Naive thymus-derived CD4-positive, alpha-beta T cell (primary cell): ENCODE results near the gene C1orf50. TPM values are rescaled to one million over a fixed set of nuclear protein-coding genes. Genes with fewer than 3 reads are reported as not detected.
"Not testable (repeated sequence)": the region's sequence is repeated elsewhere in the genome, so short reads cannot be mapped to it uniquely, and the experiment has no call there.

Experiments used
- ATAC-seq: fragments of 150-1000 bp; cut with Tn5 transposase; 2 replicates; pipeline ENCODE4 v1.10.0; 2021; ENCODE audit warnings: mild to moderate bottlenecking, moderate library complexity
- CTCF ChIA-PET: fragments of 350-600 bp; sonication (Branson Sonifier 250); formaldehyde crosslinking; loops from one replicate; lab custom pipeline; 2021; ENCODE audit warnings: antibody characterized with exemption; lab: Charles Lee
- POLR2A ChIA-PET: fragments of 350-600 bp; sonication (Branson Sonifier 250); formaldehyde crosslinking; loops from one replicate; lab custom pipeline; 2021; ENCODE audit warnings: antibody characterized with exemption, inconsistent platforms; lab: Charles Lee
- DNase-seq, 9 donors: peaks; one replicate each; pipeline versions ENCODE4 v3.0.0 to v3.0.0-alpha.2; 2020 to 2022; ENCODE audit warnings: mixed read lengths in 1 of 9
- H3K27ac ChIP-seq: one replicate; pipeline ENCODE4 v1.7.0; 2013; ENCODE audit warnings: mild to moderate bottlenecking, low read depth, low read length, moderate library complexity
- H3K27me3 ChIP-seq, 2 donors: one replicate each; pipeline ENCODE4 v1.7.0; 2013; ENCODE audit warnings: low read length in 2 of 2, mild to moderate bottlenecking in 2 of 2, moderate library complexity in 2 of 2; ENCODE audit not compliant: control insufficient read depth in 2 of 2, insufficient read depth in 2 of 2
- H3K36me3 ChIP-seq, 3 experiments: 1 replicate in 2 of 3; 2 replicates in 1 of 3; pipeline ENCODE4 v1.7.0; 2013; ENCODE audit warnings: low read length in 3 of 3, mild to moderate bottlenecking in 3 of 3, moderate library complexity in 1 of 3; ENCODE audit not compliant: insufficient read depth in 3 of 3, control insufficient read depth in 2 of 3
- H3K4me1 ChIP-seq, 2 donors: one replicate each; pipeline ENCODE4 v1.7.0; 2013; ENCODE audit warnings: low read length in 2 of 2, mild to moderate bottlenecking in 2 of 2, moderate library complexity in 1 of 2; ENCODE audit not compliant: control insufficient read depth in 2 of 2, insufficient read depth in 2 of 2
- H3K4me3 ChIP-seq: 2 replicates; pipeline ENCODE4 v1.7.0; 2013; ENCODE audit warnings: mild to moderate bottlenecking, low read length
- H3K9me3 ChIP-seq, 3 experiments: 1 replicate in 2 of 3; 2 replicates in 1 of 3; pipeline ENCODE4 v1.7.0; 2013; ENCODE audit warnings: low read length in 3 of 3; ENCODE audit not compliant: control insufficient read depth in 2 of 3
- H3K27ac Mint-ChIP-seq, 9 donors: one replicate each; pipeline ENCODE4 v1.8.0; 2020 to 2022; ENCODE audit warnings: mixed read lengths in 9 of 9, mild to moderate bottlenecking in 8 of 9, moderate library complexity in 5 of 9, inconsistent platforms in 2 of 9
- H3K27me3 Mint-ChIP-seq, 5 donors: one replicate each; pipeline ENCODE4 v1.8.0; 2021 to 2022; ENCODE audit warnings: mixed read lengths in 5 of 5, mild to moderate bottlenecking in 1 of 5
- H3K36me3 Mint-ChIP-seq, 5 donors: one replicate each; pipeline ENCODE4 v1.8.0; 2020 to 2022; ENCODE audit warnings: mixed read lengths in 5 of 5, mild to moderate bottlenecking in 3 of 5, inconsistent platforms in 1 of 5
- H3K4me1 Mint-ChIP-seq, 7 donors: one replicate each; pipeline ENCODE4 v1.8.0; 2020 to 2022; ENCODE audit warnings: mixed read lengths in 7 of 7, mild to moderate bottlenecking in 3 of 7, inconsistent platforms in 1 of 7
- H3K4me3 Mint-ChIP-seq, 10 donors: one replicate each; pipeline ENCODE4 v1.8.0; 2020 to 2022; ENCODE audit warnings: mild to moderate bottlenecking in 10 of 10, mixed read lengths in 10 of 10, moderate library complexity in 6 of 10, inconsistent platforms in 2 of 10
- H3K9me3 Mint-ChIP-seq, 11 donors: one replicate each; pipeline ENCODE4 v1.8.0; 2020 to 2022; ENCODE audit warnings: mixed read lengths in 11 of 11, mild to moderate bottlenecking in 4 of 11, inconsistent platforms in 1 of 11, moderate library complexity in 1 of 11
- intact Hi-C, 2 donors: fragments of 100-400 bp; cut with micrococcal nuclease; formaldehyde crosslinking; loops; one replicate each; pipeline ENCODE4 v1.15.1; 2023
- polyA plus RNA-seq, 2 donors: library from polyadenylated mRNA; unstranded; fragments of 300-500 nt; fragmentation: Illumina TruSeq; gene quantifications; one replicate each; pipeline ENCODE4 v1.2.3, GENCODE V29; 2021
- total RNA-seq, 6 experiments: library from RNA in 5 of 6; stranded (reverse) in 5 of 6; gene quantifications; 1 replicate in 5 of 6; 2 replicates in 1 of 6; pipeline ENCODE4 v1.2.3 and lab custom pipeline; 2021 to 2026

The C1orf50 gene
- total and polyA plus RNA-seq, 7 experiments from 2014 or later, result 3.4 to 20.8 (median 14.2) TPM

DNA sequence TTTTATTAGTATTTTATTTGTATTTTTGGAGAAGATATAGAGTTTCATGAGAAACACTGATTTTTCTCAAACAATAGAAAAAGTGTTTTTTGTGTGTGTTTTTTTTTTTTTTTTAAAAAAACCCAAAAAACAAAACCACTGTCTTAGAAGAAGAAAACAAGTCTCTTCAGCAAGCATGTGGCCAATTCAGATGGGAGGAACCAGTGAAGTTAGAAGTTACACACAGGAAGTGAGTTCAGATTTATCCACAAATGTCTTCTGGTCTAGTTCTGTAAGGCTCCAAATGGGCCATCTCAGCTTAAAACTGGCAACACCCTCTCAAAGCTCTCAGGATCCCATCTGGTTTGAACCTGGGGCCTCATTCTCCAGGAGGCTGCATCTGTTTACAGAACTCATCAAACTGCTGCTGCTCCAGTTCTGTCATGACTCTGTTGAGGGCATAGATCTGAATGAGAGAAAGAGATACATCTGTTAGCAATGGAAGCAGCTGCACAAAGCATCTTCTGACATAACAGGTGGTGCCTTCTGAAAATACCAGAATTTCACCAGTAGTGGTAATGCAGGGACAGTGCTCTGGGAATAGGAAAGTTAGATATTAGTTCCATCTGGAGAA lies 40.1 kb downstream of the C1orf50 start:
- no peaks in the 10 kb centered on the region for H3K9me3 ChIP-seq
- ChIA-PET POLR2A (interaction anchor here (1.3 kb wide), 1 partner anchor 9 kb away, joined by 4 read pairs; no protein-coding TSS in a partner anchor), CTCF (interaction anchor here (0.7 kb wide), 1 partner anchor 9 kb away, joined by 3 read pairs; no protein-coding TSS in a partner anchor)
- peaks cover 0 to 7% (median 0%) of the 10 kb centered on the region in 3 experiments for H3K36me3 ChIP-seq
- no peak overlapping the region for H3K27ac ChIP-seq
- H3K27me3 ChIP-seq, result no peaks in the 10 kb centered on the region
- H3K4me1 ChIP-seq, result peaks cover 0 to 4% of the 10 kb centered on the region in 2 donors
- H3K4me3 Mint-ChIP-seq, result no peak overlapping the region
- peaks cover 0 to under 1% (median 0%) of the 10 kb centered on the region in 5 donors for H3K27me3 Mint-ChIP-seq
- H3K4me1 Mint-ChIP-seq, result peaks cover 5 to 19% (median 13%) of the 10 kb centered on the region in 7 donors
- peaks cover 0 to 5% (median 0%) of the 10 kb centered on the region in 11 donors for H3K9me3 Mint-ChIP-seq
- DNase-seq (no peak), ATAC-seq (no peak)
- H3K27ac Mint-ChIP-seq, result peak overlapping the region in 6 of 9 donors; percentile 45 to 84 (median 66)
- intact Hi-C loops, result no loop called here
- no peak overlapping the region for H3K4me3 ChIP-seq
- H3K36me3 Mint-ChIP-seq, result peaks cover 4 to 31% (median 16%) of the 10 kb centered on the region in 5 donors

DNA sequence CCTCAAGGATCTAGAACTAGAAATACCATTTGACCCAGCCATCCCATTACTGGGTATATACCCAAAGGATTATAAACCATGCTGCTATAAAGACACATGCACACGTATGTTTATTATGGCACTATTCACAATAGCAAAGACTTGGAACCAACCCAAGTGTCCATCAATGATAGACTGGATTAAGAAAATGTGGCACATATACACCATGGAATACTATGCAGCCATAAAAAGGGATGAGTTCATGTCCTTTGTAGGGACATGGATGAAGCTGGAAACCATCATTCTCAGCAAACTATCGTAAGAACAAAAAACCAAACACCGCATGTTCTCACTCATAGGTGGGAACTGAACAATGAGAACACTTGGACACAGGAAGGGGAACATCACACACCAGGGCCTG lies 47.8 kb downstream of the C1orf50 start:
- H3K27me3 Mint-ChIP-seq, CTCF ChIA-PET, H3K9me3 Mint-ChIP-seq, H3K4me3 ChIP-seq, H3K27ac Mint-ChIP-seq, H3K9me3 ChIP-seq, ATAC-seq, H3K27me3 ChIP-seq, H3K36me3 ChIP-seq, DNase-seq, H3K27ac ChIP-seq: not testable (repeated sequence)
- H3K4me1 ChIP-seq, result peaks cover 6 to 10% of the 10 kb centered on the region in 2 donors
- Mint-ChIP-seq H3K4me3 (peak overlapping the region in 1 of 10 donors; percentile 53), H3K4me1 (peaks cover 20 to 33% (median 25%) of the 10 kb centered on the region in 7 donors), H3K36me3 (peaks cover 0 to 18% (median 8%) of the 10 kb centered on the region in 5 donors)
- POLR2A ChIA-PET, result interaction anchor here (1.3 to 3.5 kb wide), 2 partner anchors 47 to 150 kb away, joined by 4 to 50 read pairs; partner anchors contain the start of genes C1orf50 and P3H1
- intact Hi-C loops, result loop anchor here (5.0 kb wide), 3 partner anchors 107 to 1953 kb away; partner anchors contain the start of genes CDC20 (in 1 of the 2) and CITED4 (in 1 of the 2)

DNA sequence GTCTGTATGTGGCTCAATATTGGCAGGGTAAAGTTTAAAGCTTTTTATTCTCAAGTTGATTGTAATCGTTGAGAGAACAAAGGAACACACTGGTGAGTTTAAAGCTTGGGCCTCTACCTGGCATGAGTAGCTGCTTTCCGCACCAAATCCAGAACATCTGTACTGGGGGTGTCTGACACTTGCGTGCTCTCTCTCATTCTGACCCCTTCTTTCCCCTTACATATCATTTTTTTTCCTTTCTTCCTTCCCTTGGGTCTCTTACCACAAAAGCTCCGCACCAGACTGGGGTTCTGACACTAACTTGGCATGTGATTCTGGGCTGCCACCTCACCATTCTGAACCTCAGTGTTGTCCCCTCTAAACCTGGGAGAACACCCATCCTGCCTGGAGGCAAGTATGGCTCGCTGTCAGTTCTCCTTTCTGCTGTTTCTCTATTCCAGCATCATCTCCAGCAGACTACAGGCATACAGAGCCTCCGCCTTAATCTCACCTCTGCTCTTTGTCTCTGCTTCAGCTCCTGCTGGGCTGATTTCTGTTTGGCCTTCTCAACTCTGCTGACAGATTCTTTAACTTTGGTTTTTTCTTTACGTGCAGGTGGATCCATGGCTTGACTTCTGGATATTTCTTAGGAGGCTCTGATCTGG lies 49.0 kb downstream of the C1orf50 start:
- H3K27ac Mint-ChIP-seq, result peak overlapping the region; percentile 64 to 94 (median 86)
- POLR2A ChIA-PET, result interaction anchor here (0.6 to 3.5 kb wide), 13 partner anchors 9 to 701 kb away, joined by 3 to 50 read pairs (median 4); partner anchors contain the start of genes C1orf50, P3H1, PPIH and YBX1
- intact Hi-C loops, result loop anchor here (1.0 to 5.0 kb wide), 9 partner anchors 31 to 1954 kb away; partner anchors contain the start of genes C1orf50 (in 1 of the 2), CCDC30 (in 1 of the 2), CDC20 (in 1 of the 2) and CITED4 (in 1 of the 2)
- peaks cover 19 to 39% (median 29%) of the 10 kb centered on the region in 7 donors for H3K4me1 Mint-ChIP-seq
- peak overlapping the region; percentile 69 for H3K4me3 ChIP-seq
- CTCF ChIA-PET, result interaction anchor here (0.6 to 1.2 kb wide), 7 partner anchors 8 to 458 kb away, joined by 3 to 7 read pairs (median 3); no protein-coding TSS in a partner anchor
- H3K27ac ChIP-seq, result peak overlapping the region; percentile 75
- H3K27me3 ChIP-seq, result no peaks in the 10 kb centered on the region
- H3K36me3 ChIP-seq, result no peaks in the 10 kb centered on the region
- H3K4me1 ChIP-seq, result peaks cover 6 to 10% of the 10 kb centered on the region in 2 donors
- peaks cover 0 to 10% (median 0%) of the 10 kb centered on the region in 5 donors for H3K27me3 Mint-ChIP-seq
- no peaks in the 10 kb centered on the region for H3K9me3 Mint-ChIP-seq
- DNase-seq (peak in 2 of 9 donors; percentile 2 to 11), ATAC-seq (no peak)
- peaks cover 0 to 13% (median 8%) of the 10 kb centered on the region in 5 donors for H3K36me3 Mint-ChIP-seq
- H3K4me3 Mint-ChIP-seq, result peak overlapping the region; percentile 76 to 90 (median 84)
- H3K9me3 ChIP-seq, result no peaks in the 10 kb centered on the region

DNA sequence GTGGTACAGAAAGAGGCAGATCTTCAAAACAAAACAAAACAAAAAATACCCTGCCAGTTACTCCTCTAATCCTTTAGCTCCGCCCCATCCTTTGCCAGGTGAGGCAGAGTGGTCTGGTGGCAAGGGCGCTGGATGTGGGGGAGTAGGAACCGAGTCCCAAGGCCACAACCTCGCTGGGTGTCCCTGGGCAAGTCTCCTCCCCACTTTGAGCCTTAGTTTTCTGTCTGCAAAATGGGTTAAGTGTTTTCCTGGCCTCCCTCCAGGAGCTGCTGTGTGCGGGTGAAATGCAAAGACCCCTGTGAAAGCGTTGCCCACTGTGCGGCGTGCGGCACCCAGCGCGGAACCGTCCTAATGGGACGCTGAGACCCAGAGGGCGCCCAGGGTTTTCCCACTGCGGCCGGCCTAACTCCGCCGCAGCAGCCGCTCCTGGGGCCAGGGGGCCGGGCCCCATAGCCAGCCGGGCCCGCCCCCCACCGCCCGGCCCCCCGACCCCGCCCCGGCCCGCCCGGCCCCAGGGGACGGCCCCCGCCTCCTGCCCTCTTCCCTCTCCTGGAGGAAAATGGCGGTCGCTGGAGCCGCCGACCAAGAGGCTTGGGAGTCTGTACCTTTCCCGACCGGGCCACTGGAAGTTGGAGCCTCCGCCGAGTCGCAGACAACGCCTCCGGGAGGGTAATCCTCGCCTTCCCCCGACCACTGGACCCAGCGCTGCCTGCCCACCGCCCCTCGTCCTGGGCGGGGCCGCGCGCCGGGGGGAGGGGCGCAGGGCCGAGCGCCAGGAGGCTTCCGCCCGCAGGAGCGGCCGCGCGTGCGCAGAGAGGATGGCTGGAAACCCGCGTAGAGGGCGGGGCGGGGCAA lies 49.8 kb downstream of the C1orf50 start, which contains the start of the genes ERMAP and SVBP:
Gene ERMAP, plus strand, starts transcription at position 538 of the 855 bp plus-strand sequence. CDS start 13,327 bp downstream, outside the sequence.
Gene SVBP, minus strand, starts transcription at position 813 of the 855 bp plus-strand sequence. CDS start 853 bp downstream, outside the sequence.
- no peaks in the 10 kb centered on the region for H3K9me3 Mint-ChIP-seq

DNA sequence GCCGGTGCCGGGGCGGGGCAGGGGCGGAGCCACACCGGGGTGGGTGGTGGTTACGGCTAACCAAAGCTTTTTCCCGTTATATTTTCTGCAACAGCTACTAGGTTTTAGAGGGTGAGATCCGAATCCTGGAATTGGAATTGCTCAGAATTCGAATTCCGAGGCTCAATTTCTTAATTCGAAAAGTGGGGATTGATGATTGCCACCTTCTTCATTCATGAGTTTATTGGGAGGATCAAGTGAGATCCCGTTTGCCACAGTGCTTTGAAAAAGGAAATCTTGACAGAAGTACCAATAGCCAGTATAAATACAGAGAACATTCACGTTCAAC lies 50.4 kb downstream of the C1orf50 start:
- Histone ChIP-seq H3K27me3 (no peaks in the 10 kb centered on the region), H3K4me3 (peak overlapping the region; percentile 57), H3K36me3 (no peaks in the 10 kb centered on the region), H3K27ac (peak overlapping the region; percentile 89), H3K4me1 (peaks cover 6 to 10% of the 10 kb centered on the region in 2 donors), H3K9me3 (no peaks in the 10 kb centered on the region)
- peaks cover 19 to 35% (median 29%) of the 10 kb centered on the region in 7 donors for H3K4me1 Mint-ChIP-seq
- peaks cover 0 to 10% (median 0%) of the 10 kb centered on the region in 5 donors for H3K27me3 Mint-ChIP-seq
- ATAC-seq (no peak), DNase-seq (no peak)
- peak overlapping the region; percentile 57 to 87 (median 81) for H3K4me3 Mint-ChIP-seq
- no peaks in the 10 kb centered on the region for H3K9me3 Mint-ChIP-seq
- H3K36me3 Mint-ChIP-seq, result peaks cover 0 to 9% (median 8%) of the 10 kb centered on the region in 5 donors
- POLR2A ChIA-PET, result interaction anchor here (0.7 to 3.5 kb wide), 6 partner anchors 9 to 142 kb away, joined by 3 to 50 read pairs (median 8); partner anchors contain the start of genes C1orf50, P3H1, YBX1 and ZNF691
- CTCF ChIA-PET, result interaction anchor here (0.5 kb wide), 1 partner anchor 479 kb away, joined by 3 read pairs; no protein-coding TSS in a partner anchor
- intact Hi-C loops, result loop anchor here (1.0 to 5.0 kb wide), 13 partner anchors 29 to 1955 kb away; partner anchors contain the start of genes CFAP57 (in 2 of the 2), EBNA1BP2 (in 2 of the 2), SLC2A1 (in 2 of the 2) and ZNF691 (in 2 of the 2)
- peak overlapping the region in 6 of 9 donors; percentile 6 to 86 (median 46) for H3K27ac Mint-ChIP-seq

More for the DNA sequence above, 49.8 kb downstream of the C1orf50 start, which contains the start of the genes ERMAP and SVBP:
- POLR2A ChIA-PET, result interaction anchor here (0.6 to 3.5 kb wide), 12 partner anchors 8 to 436 kb away, joined by 3 to 50 read pairs (median 4); partner anchors contain the start of genes C1orf50, P3H1, PPIH and YBX1
- Mint-ChIP-seq H3K27ac (peak within 1 kb of the TSS; percentile 64 to 94 (median 86)), H3K27me3 (peaks cover 0 to 10% (median 0%) of the 10 kb centered on the region in 5 donors), H3K36me3 (peaks cover 0 to 9% (median 8%) of the 10 kb centered on the region in 5 donors), H3K4me3 (peak within 1 kb of the TSS; percentile 76 to 90 (median 84)), H3K4me1 (peaks cover 19 to 35% (median 29%) of the 10 kb centered on the region in 7 donors)
- ATAC-seq (peak; percentile 97), DNase-seq (peak; percentile 86 to 98 (median 91))
- CTCF ChIA-PET, result interaction anchor here (0.5 to 1.2 kb wide), 6 partner anchors 9 to 479 kb away, joined by 3 to 4 read pairs (median 3); no protein-coding TSS in a partner anchor
- peak within 1 kb of the TSS; percentile 69 for H3K4me3 ChIP-seq
- intact Hi-C loops, result loop anchor here (1.0 to 5.0 kb wide), 14 partner anchors 29 to 1955 kb away; partner anchors contain the start of genes C1orf50 (in 2 of the 2), CFAP57 (in 2 of the 2), EBNA1BP2 (in 2 of the 2) and P3H1 (in 2 of the 2)
- peaks cover 6 to 10% of the 10 kb centered on the region in 2 donors for H3K4me1 ChIP-seq
- no peaks in the 10 kb centered on the region for H3K36me3 ChIP-seq
- H3K27ac ChIP-seq, result peak within 1 kb of the TSS; percentile 89
- H3K9me3 ChIP-seq, result no peaks in the 10 kb centered on the region
- H3K27me3 ChIP-seq, result no peaks in the 10 kb centered on the region
